ENCODE data around the gene ARHGEF7. TPM values are rescaled to one million over a fixed set of nuclear protein-coding genes. Genes with fewer than 3 reads are reported as not detected.
"Not testable (repeated sequence)": the region's sequence is repeated elsewhere in the genome, so short reads cannot be mapped to it uniquely, and the experiment has no call there.

Gene ARHGEF7
- total and polyA plus RNA-seq, 5 donors from 2014 or later, result 7.1 to 84.9 (median 9.8) TPM

GRCh38 chr13:111076155-111077013 is 38.7 kb upstream of the ARHGEF7 start:
- DNase-seq (no peak), ATAC-seq (ENCODE audit: low read depth in 2 of 2) (no peak)
- no peak overlapping the region for H3K4me3 Mint-ChIP-seq
- H3K36me3 Mint-ChIP-seq, result no peaks in the 10 kb centered on the region
- peaks cover 22% of the 10 kb centered on the region for H3K27me3 Mint-ChIP-seq
- Histone ChIP-seq H3K4me3 (ENCODE audit: low read depth, low read length) (no peak overlapping the region), H3K27ac (ENCODE audit: insufficient read depth, low read length, poor library complexity, severe bottlenecking) (no peak overlapping the region), H3K4me1 (ENCODE audit: control insufficient read depth, insufficient read depth, low read length, poor library complexity, severe bottlenecking) (no peaks in the 10 kb centered on the region), H3K9me3 (ENCODE audit: control insufficient read depth in 2 of 2, low read length in 2 of 2) (peaks cover 24% of the 10 kb centered on the region in 2 experiments), H3K36me3 (ENCODE audit: control insufficient read depth, insufficient read depth, low read length) (no peaks in the 10 kb centered on the region), H3K27me3 (ENCODE audit: control insufficient read depth, insufficient read depth, low read length) (peaks cover 3% of the 10 kb centered on the region)
- peaks cover 0 to 32% (median 13%) of the 10 kb centered on the region in 7 donors for H3K9me3 Mint-ChIP-seq
- H3K27ac Mint-ChIP-seq, result no peak overlapping the region
- no peaks in the 10 kb centered on the region for H3K4me1 Mint-ChIP-seq

GRCh38 chr13:111079375-111079774 is 35.7 kb upstream of the ARHGEF7 start:
- DNase-seq (no peak), ATAC-seq (ENCODE audit: low read depth in 2 of 2) (no peak)
- Histone ChIP-seq H3K9me3 (ENCODE audit: control insufficient read depth in 2 of 2, low read length in 2 of 2) (peaks cover 9 to 11% of the 10 kb centered on the region in 2 experiments), H3K4me1 (ENCODE audit: control insufficient read depth, insufficient read depth, low read length, poor library complexity, severe bottlenecking) (no peaks in the 10 kb centered on the region), H3K27me3 (ENCODE audit: control insufficient read depth, insufficient read depth, low read length) (peaks cover 3% of the 10 kb centered on the region), H3K4me3 (ENCODE audit: low read depth, low read length) (no peak overlapping the region), H3K36me3 (ENCODE audit: control insufficient read depth, insufficient read depth, low read length) (no peaks in the 10 kb centered on the region), H3K27ac (ENCODE audit: insufficient read depth, low read length, poor library complexity, severe bottlenecking) (no peak overlapping the region)
- Mint-ChIP-seq H3K4me1 (no peaks in the 10 kb centered on the region), H3K9me3 (peaks cover 0 to 16% (median 7%) of the 10 kb centered on the region in 7 donors), H3K36me3 (no peaks in the 10 kb centered on the region), H3K27ac (no peak overlapping the region), H3K27me3 (peaks cover 10% of the 10 kb centered on the region), H3K4me3 (no peak overlapping the region)

GRCh38 chr13:111080642-111081041 is 34.5 kb upstream of the ARHGEF7 start:
- H3K36me3 Mint-ChIP-seq, result no peaks in the 10 kb centered on the region
- peaks cover 15% of the 10 kb centered on the region for H3K27me3 Mint-ChIP-seq
- no peaks in the 10 kb centered on the region for H3K4me1 ChIP-seq (ENCODE audit: control insufficient read depth, insufficient read depth, low read length, poor library complexity, severe bottlenecking)
- H3K4me1 Mint-ChIP-seq, result no peaks in the 10 kb centered on the region
- DNase-seq (no peak), ATAC-seq (ENCODE audit: low read depth in 2 of 2) (no peak)
- H3K27ac ChIP-seq (ENCODE audit: insufficient read depth, low read length, poor library complexity, severe bottlenecking), result no peak overlapping the region
- no peak overlapping the region for H3K4me3 Mint-ChIP-seq
- no peak overlapping the region for H3K4me3 ChIP-seq (ENCODE audit: low read depth, low read length)
- peaks cover 3% of the 10 kb centered on the region for H3K27me3 ChIP-seq (ENCODE audit: control insufficient read depth, insufficient read depth, low read length)
- H3K9me3 Mint-ChIP-seq, result peaks cover 0 to 4% (median under 1%) of the 10 kb centered on the region in 7 donors
- no peaks in the 10 kb centered on the region for H3K36me3 ChIP-seq (ENCODE audit: control insufficient read depth, insufficient read depth, low read length)
- no peak overlapping the region for H3K27ac Mint-ChIP-seq
- H3K9me3 ChIP-seq (ENCODE audit: control insufficient read depth in 2 of 2, low read length in 2 of 2), result peaks cover 0 to under 1% of the 10 kb centered on the region in 2 experiments

- peaks cover 3% of the 10 kb centered on the region for H3K27me3 ChIP-seq (ENCODE audit: control insufficient read depth, insufficient read depth, low read length)
- H3K4me3 ChIP-seq (ENCODE audit: low read depth, low read length), result no peak overlapping the region
- no peaks in the 10 kb centered on the region for H3K36me3 Mint-ChIP-seq
- H3K27ac Mint-ChIP-seq, result no peak overlapping the region
- no peak overlapping the region for H3K4me3 Mint-ChIP-seq
- no peaks in the 10 kb centered on the region for H3K4me1 Mint-ChIP-seq
- no peak overlapping the region for H3K27ac ChIP-seq (ENCODE audit: insufficient read depth, low read length, poor library complexity, severe bottlenecking)
- no peak for DNase-seq
- peaks cover 15% of the 10 kb centered on the region for H3K27me3 Mint-ChIP-seq
- no peaks in the 10 kb centered on the region for H3K4me1 ChIP-seq (ENCODE audit: control insufficient read depth, insufficient read depth, low read length, poor library complexity, severe bottlenecking)
- peaks cover 0 to 2% (median 0%) of the 10 kb centered on the region in 7 donors for H3K9me3 Mint-ChIP-seq
- ATAC-seq (ENCODE audit: low read depth in 2 of 2), result no peak
- H3K36me3 ChIP-seq (ENCODE audit: control insufficient read depth, insufficient read depth, low read length), result no peaks in the 10 kb centered on the region
- no peaks in the 10 kb centered on the region for H3K9me3 ChIP-seq (ENCODE audit: control insufficient read depth in 2 of 2, low read length in 2 of 2)
Measured at GRCh38 chr13:111082240-111082639, 32.9 kb upstream of the ARHGEF7 start.

GRCh38 chr13:111082769-111083168 is 32.3 kb upstream of the ARHGEF7 start:
- not testable (repeated sequence) for H3K4me3 Mint-ChIP-seq; H3K9me3 ChIP-seq (ENCODE audit: control insufficient read depth in 2 of 2, low read length in 2 of 2); H3K9me3 Mint-ChIP-seq; H3K27ac ChIP-seq (ENCODE audit: insufficient read depth, low read length, poor library complexity, severe bottlenecking); H3K27me3 ChIP-seq (ENCODE audit: control insufficient read depth, insufficient read depth, low read length); H3K27ac Mint-ChIP-seq; DNase-seq; H3K36me3 ChIP-seq (ENCODE audit: control insufficient read depth, insufficient read depth, low read length); ATAC-seq (ENCODE audit: low read depth in 2 of 2); H3K4me3 ChIP-seq (ENCODE audit: low read depth, low read length); H3K4me1 ChIP-seq (ENCODE audit: control insufficient read depth, insufficient read depth, low read length, poor library complexity, severe bottlenecking); H3K36me3 Mint-ChIP-seq; H3K4me1 Mint-ChIP-seq
- peaks cover 18% of the 10 kb centered on the region for H3K27me3 Mint-ChIP-seq

- not testable (repeated sequence) for H3K9me3 ChIP-seq (ENCODE audit: control insufficient read depth in 2 of 2, low read length in 2 of 2); H3K4me3 Mint-ChIP-seq; H3K9me3 Mint-ChIP-seq; H3K27me3 ChIP-seq (ENCODE audit: control insufficient read depth, insufficient read depth, low read length); H3K4me1 ChIP-seq (ENCODE audit: control insufficient read depth, insufficient read depth, low read length, poor library complexity, severe bottlenecking); H3K36me3 ChIP-seq (ENCODE audit: control insufficient read depth, insufficient read depth, low read length); H3K27ac ChIP-seq (ENCODE audit: insufficient read depth, low read length, poor library complexity, severe bottlenecking); DNase-seq; ATAC-seq (ENCODE audit: low read depth in 2 of 2); H3K4me1 Mint-ChIP-seq; H3K27ac Mint-ChIP-seq; H3K4me3 ChIP-seq (ENCODE audit: low read depth, low read length); H3K36me3 Mint-ChIP-seq
- peaks cover 20% of the 10 kb centered on the region for H3K27me3 Mint-ChIP-seq
Measured at GRCh38 chr13:111083693-111084092, 31.4 kb upstream of the ARHGEF7 start.

GRCh38 chr13:111090169-111090568 is 24.9 kb upstream of the ARHGEF7 start:
- no peaks in the 10 kb centered on the region for H3K4me1 Mint-ChIP-seq
- ATAC-seq (ENCODE audit: low read depth in 2 of 2) (no peak), DNase-seq (no peak)
- Histone ChIP-seq H3K4me1 (ENCODE audit: control insufficient read depth, insufficient read depth, low read length, poor library complexity, severe bottlenecking) (no peaks in the 10 kb centered on the region), H3K27ac (ENCODE audit: insufficient read depth, low read length, poor library complexity, severe bottlenecking) (no peak overlapping the region), H3K36me3 (ENCODE audit: control insufficient read depth, insufficient read depth, low read length) (no peaks in the 10 kb centered on the region), H3K27me3 (ENCODE audit: control insufficient read depth, insufficient read depth, low read length) (peaks cover 6% of the 10 kb centered on the region), H3K4me3 (ENCODE audit: low read depth, low read length) (no peak overlapping the region), H3K9me3 (ENCODE audit: control insufficient read depth in 2 of 2, low read length in 2 of 2) (no peaks in the 10 kb centered on the region)
- no peak overlapping the region for H3K4me3 Mint-ChIP-seq
- peaks cover 21% of the 10 kb centered on the region for H3K27me3 Mint-ChIP-seq
- peaks cover 0 to 3% (median 0%) of the 10 kb centered on the region in 7 donors for H3K9me3 Mint-ChIP-seq
- H3K27ac Mint-ChIP-seq, result no peak overlapping the region
- no peaks in the 10 kb centered on the region for H3K36me3 Mint-ChIP-seq

- Mint-ChIP-seq H3K27me3 (peaks cover 32% of the 10 kb centered on the region), H3K4me3 (no peak overlapping the region), H3K36me3 (no peaks in the 10 kb centered on the region), H3K4me1 (no peaks in the 10 kb centered on the region), H3K27ac (no peak overlapping the region), H3K9me3 (peaks cover 0 to 5% (median 0%) of the 10 kb centered on the region in 7 donors)
- Histone ChIP-seq H3K9me3 (ENCODE audit: control insufficient read depth in 2 of 2, low read length in 2 of 2) (no peaks in the 10 kb centered on the region), H3K36me3 (ENCODE audit: control insufficient read depth, insufficient read depth, low read length) (no peaks in the 10 kb centered on the region), H3K27ac (ENCODE audit: insufficient read depth, low read length, poor library complexity, severe bottlenecking) (no peak overlapping the region), H3K4me3 (ENCODE audit: low read depth, low read length) (no peak overlapping the region), H3K27me3 (ENCODE audit: control insufficient read depth, insufficient read depth, low read length) (peaks cover 15% of the 10 kb centered on the region), H3K4me1 (ENCODE audit: control insufficient read depth, insufficient read depth, low read length, poor library complexity, severe bottlenecking) (no peaks in the 10 kb centered on the region)
- ATAC-seq (ENCODE audit: low read depth in 2 of 2), result no peak
- DNase-seq, result no peak
Measured at GRCh38 chr13:111092685-111093084, 22.4 kb upstream of the ARHGEF7 start.
